ENCODE measurements around the gene TMEM9.

TMEM9 gene

GRCh38 chr1:201154389-201155165 is at the start of gene TMEM9:
TSS of gene TMEM9 (minus strand) at chr1:201154474. CDS start at chr1:201153923, 551 bp downstream.
- peak; percentile 90 to 91 for DNase-seq (ENCODE audit: low read depth in 2 of 2)

- DNase-seq (ENCODE audit: low read depth in 2 of 2) = no peak
These were observed 44.3 kb upstream of the TMEM9 start for GRCh38 chr1:201198598-201198997.

- DNase-seq (ENCODE audit: low read depth in 2 of 2) = no peak
These were observed 39.8 kb upstream of the TMEM9 start for GRCh38 chr1:201194046-201194445.

- DNase-seq (ENCODE audit: low read depth in 2 of 2) = peak; percentile 86
These were observed 38.1 kb upstream of the TMEM9 start for GRCh38 chr1:201192261-201192788.

- peak; percentile 77 to 81 for DNase-seq (ENCODE audit: low read depth in 2 of 2)
These were observed 37.5 kb upstream of the TMEM9 start for GRCh38 chr1:201191653-201192260.

- DNase-seq (ENCODE audit: low read depth in 2 of 2) = no peak
These were observed 36.4 kb upstream of the TMEM9 start, which contains the start of gene IGFN1 for GRCh38 chr1:201190624-201191051. TSS of gene IGFN1 (plus strand) at chr1:201190824. CDS start at chr1:201193294, 2,470 bp downstream.

GRCh38 chr1:201190005-201190404 is 35.7 kb upstream of the TMEM9 start:
- DNase-seq (ENCODE audit: low read depth in 2 of 2) = no peak

- no peak for DNase-seq (ENCODE audit: low read depth in 2 of 2)
These were observed 34.8 kb upstream of the TMEM9 start for GRCh38 chr1:201189085-201189484.

- no peak for DNase-seq (ENCODE audit: low read depth in 2 of 2)
These were observed 31.9 kb upstream of the TMEM9 start for GRCh38 chr1:201186192-201186591.

GRCh38 chr1:201185527-201186128 is 31.4 kb upstream of the TMEM9 start:
- DNase-seq (ENCODE audit: low read depth in 2 of 2) = no peak

GRCh38 chr1:201185123-201185453 is 30.8 kb upstream of the TMEM9 start:
- DNase-seq (ENCODE audit: low read depth in 2 of 2) = no peak

GRCh38 chr1:201184307-201185122 is 30.2 kb upstream of the TMEM9 start:
- peak; percentile 68 to 69 for DNase-seq (ENCODE audit: low read depth in 2 of 2)

- DNase-seq (ENCODE audit: low read depth in 2 of 2) = no peak
These were observed 29.5 kb upstream of the TMEM9 start for GRCh38 chr1:201183753-201184152.

- no peak for DNase-seq (ENCODE audit: low read depth in 2 of 2)
These were observed 28.9 kb upstream of the TMEM9 start for GRCh38 chr1:201183209-201183608.

GRCh38 chr1:201181726-201182125 is 27.5 kb upstream of the TMEM9 start:
- DNase-seq (ENCODE audit: low read depth in 2 of 2) = no peak

- no peak for DNase-seq (ENCODE audit: low read depth in 2 of 2)
These were observed 27.0 kb upstream of the TMEM9 start for GRCh38 chr1:201181323-201181722.

GRCh38 chr1:201180901-201181300 is 26.6 kb upstream of the TMEM9 start:
- no peak for DNase-seq (ENCODE audit: low read depth in 2 of 2)

GRCh38 chr1:201180141-201180540 is 25.9 kb upstream of the TMEM9 start:
- no peak for DNase-seq (ENCODE audit: low read depth in 2 of 2)

GRCh38 chr1:201178718-201179117 is 24.4 kb upstream of the TMEM9 start:
- DNase-seq (ENCODE audit: low read depth in 2 of 2) = no peak

GRCh38 chr1:201176940-201177339 is 22.7 kb upstream of the TMEM9 start:
- DNase-seq (ENCODE audit: low read depth in 2 of 2) = no peak

- no peak for DNase-seq (ENCODE audit: low read depth in 2 of 2)
These were observed 21.7 kb upstream of the TMEM9 start for GRCh38 chr1:201175820-201176500.
